Activated CD8-positive, alpha-beta memory T cell treated with anti-CD3 and anti-CD28 coated beads for 4 hours (primary cell): Measurements from ENCODE around the gene CEP192.

ENCODE experiments used
- DNase-seq, 2 donors: peaks; one replicate each; pipeline ENCODE4 v3.0.0-alpha.2; 2020; ENCODE audit warnings: low read depth in 2 of 2

CEP192 gene

DNA sequence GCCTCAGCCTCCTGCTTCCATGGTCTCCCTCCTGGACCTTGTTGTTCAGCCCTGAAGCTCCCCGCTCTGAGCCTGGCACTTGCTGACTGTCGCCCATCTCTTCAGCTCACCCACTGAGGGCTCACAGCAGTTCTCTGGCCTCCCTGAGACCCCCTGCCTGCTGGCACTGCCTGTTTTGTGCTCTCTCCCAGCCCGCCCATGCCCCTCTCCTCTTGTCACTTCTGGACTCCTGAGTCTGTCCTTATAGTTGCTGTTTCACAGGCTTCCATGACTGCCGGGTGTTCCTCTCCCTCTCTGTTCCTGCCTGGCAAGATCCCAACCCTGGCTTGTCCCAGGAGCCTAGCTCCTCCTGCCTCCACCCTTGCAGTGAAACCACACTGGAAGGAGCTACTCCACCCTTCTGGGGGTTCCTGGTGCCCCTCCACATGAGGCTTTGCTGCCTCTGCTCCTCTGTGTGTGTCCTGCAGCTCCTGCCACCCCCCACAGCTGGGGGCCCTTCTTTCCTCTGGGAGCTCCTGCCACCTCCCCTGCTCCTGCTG, 110.6 kb downstream of the CEP192 start:
- DNase-seq = no peak

DNA sequence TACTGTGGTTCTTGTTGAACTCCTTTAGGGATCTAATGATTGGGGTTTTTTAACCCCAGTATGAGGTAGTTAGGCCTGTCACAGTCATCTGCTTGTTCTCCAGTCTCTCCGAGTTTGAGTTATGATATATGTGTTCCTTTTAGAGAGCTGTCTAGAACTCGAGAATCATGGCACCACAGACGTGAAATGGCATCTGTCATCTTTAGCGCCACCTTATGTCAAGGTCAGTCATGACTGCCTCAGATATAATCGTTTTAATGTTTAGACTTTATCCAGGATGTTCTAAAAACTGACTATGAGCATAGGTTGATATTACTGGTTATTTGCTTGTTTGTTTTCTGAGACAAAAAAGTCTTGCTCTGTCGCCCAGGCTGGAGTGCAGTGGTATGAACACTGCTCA, 112.2 kb downstream of the CEP192 start:
- DNase-seq = no peak

DNA sequence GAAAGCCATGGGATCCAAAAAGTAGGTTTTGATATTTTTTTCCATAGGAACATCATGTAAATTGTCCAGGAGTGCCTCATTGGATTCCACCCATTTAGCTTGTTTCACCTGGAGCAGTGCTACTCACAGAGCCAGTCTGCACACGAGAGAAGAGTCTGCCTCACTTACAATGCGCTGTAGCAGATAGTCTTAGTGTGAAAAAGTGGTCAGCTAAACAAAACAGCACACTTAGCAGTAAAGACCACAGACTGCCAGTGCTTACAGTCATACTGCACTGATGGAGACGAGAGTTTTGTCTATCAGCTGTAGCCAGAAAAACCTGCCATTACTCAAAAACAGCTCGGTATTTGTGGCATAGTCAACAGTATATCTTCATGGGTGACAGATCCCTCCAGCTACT, 113.9 kb downstream of the CEP192 start:
- no peak for DNase-seq

DNA sequence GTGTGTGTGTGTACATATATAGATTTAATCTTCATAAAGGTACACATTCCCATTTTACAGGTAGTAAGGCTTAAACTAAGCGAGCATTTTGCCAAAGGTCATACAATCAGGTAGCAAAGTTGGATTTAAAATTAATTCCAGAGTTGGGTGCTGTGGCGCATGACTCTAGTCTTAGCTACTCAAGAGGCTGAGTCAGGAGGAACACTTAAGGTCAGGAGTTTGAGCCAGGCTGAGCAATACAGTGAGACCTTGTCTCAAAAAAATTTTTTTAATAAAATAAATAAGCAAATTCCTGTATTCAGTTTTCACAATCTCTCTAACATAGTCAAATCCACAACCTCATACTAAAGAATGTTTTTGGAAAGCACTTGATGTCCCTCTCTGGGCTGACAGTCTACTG, 115.9 kb downstream of the CEP192 start:
- no peak for DNase-seq

DNA sequence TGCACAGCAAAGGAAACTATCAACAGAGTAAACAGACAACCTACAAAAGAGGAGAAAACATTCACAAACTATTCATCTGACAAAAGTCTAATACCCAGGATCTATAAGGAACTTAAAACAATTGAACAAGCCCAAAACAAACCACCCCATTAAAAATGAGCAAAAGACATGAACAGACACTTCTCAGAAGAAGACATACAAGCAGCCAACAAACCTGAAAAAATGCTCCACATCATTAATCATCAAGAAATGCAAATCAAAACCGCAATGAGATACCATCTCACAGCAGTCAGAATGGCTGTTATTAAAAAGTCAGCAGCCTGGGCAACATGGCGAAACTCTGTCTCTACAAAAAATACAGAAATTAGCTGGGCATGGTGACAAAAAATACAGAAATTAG, 117.2 kb downstream of the CEP192 start:
- DNase-seq = no peak

DNA sequence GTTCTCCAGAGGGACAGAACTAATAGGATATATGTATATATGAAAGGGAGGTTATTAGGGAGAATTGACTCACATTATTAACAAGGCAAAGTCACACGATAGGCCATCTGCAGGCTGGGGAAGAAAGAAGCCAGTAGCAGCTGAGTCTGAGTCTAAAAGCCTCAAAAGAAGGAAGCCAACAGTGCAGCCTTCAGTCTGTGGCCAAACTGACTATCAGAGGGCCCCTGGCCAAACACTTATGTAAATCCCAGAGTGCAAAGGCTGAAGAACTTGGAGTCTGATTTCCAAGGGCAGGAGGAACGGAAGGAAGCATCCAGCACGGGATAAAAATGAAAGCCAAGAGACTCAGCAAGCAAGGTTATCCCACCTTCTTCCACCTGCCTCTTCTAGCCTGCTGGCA, 119.4 kb downstream of the CEP192 start:
- no peak for DNase-seq

DNA sequence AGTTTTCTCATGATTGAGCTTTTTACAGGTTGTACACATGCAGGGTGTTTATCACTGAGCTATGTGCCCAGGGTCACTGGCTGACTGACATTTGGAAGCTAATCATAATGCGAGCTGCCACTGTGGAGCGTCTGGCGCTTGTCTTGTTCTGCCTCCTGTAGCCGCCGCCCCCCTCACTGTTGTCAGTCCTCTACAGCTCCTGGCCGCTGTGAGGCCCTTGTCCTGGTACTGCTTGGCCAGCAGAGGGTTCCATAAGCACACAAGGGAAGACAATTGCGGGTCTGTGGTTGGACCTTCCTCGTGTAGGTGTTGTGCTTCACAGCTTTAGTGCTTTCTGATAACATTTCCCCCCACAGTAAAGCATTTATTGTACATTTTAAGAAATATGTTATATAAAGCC, 121.8 kb downstream of the CEP192 start:
- DNase-seq = no peak

DNA sequence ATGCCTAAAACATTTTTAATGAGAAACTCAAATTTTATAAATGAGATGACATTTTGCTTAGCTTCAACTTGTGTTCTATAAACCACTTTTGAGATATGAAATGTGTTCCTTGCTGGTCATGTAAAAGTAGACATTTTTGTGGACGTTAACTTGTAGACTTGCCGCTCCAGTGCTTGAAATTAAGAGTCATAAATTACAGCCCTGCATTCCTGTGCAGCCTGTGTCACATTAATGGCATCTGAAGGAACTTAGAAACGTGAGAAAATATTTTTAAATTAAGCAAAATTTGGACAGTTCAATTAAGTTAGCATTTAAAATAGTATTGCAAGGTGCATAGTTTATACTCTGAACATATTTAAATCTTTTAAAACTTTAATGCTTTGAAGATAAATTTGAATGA, 129.1 kb downstream of the CEP192 start:
- no peak for DNase-seq

DNA sequence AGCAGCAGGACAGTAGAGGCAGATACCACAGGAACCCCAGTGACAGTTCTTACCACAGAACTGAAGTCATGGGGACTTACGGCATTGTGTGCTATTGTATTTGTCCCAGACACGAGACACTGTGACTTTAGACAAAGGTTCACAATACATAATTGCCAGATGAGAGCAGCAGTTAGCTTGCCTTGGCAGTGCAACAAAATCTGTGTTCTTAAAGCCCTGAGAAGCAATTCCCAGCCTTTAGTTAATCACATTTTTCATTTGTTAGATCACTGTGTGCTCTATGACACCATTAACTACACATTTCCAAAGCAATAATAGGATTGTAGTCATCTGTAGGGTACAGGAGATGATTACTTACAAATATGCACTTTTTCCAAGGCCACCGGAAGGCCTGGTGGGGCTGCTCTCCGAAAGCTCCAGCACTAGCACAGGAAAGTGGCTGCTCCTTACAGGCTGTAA, 129.8 kb downstream of the CEP192 start:
- no peak for DNase-seq

DNA sequence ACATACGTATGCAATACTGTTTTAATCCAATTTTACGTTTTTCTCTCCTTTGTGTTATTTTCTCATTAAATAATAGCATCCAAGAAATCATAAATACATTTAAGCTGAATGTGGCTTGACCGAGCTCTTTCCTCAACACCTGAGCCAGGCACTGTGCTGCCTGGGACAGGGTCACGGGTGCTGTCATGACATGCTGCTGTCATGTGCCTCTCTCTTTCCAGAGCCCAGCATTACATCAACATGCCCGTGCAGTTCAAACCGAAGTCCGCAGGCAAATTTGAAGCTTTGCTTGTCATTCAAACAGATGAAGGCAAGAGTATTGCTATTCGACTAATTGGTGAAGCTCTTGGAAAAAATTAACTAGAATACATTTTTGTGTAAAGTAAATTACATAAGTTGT, 133.2 kb downstream of the CEP192 start:
- DNase-seq = no peak

DNA sequence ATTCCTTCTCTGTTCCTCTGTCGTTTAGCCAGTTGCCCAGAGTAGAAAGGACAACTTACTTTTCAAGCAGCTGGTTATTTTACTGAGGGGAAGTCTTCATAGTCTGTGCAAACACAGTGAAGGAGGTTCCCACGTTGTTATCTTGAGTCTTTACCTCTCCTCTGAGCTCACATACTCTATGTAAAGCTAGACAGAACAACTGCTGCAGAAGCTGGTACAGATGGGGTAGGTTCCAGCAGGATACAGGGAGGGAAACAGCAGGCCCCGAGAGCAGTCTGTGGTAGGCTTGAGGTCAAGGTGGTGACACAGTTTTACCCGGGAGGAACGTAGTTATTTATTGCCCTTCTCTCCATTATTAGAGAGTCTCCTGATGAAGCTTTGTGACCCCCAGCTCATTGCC, 134.0 kb downstream of the CEP192 start:
- no peak for DNase-seq

DNA sequence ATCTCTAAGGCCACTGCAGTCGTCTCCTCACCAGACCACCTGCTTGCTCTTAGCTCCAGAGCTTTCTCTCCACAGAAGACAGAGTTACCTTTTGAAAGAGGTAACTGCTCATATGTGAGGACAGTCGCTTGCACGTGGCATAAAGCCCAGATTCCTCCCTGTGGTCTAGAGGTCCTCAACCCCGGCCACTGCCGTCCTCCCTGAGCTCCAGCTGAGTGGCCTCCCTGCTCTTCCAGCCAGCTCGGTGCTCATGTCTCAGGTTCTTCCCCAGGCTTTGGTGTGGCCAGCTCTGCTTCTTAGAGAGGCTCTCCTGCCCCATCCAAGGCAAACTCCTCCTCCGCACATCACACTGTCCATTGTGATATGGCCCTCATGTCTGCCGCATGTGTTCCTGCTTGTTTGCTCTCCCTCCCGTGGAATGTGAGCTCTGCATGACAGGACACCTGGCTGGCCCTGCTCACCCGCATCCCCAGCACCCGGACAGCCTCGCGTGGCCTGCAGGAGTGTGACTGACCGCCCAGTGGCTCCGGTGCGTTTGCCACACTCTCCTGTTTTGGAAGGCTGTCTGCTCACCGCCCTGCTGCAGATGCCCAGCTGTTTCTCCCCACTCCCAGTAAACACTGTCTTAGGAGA, 135.9 kb downstream of the CEP192 start:
- DNase-seq = no peak

DNA sequence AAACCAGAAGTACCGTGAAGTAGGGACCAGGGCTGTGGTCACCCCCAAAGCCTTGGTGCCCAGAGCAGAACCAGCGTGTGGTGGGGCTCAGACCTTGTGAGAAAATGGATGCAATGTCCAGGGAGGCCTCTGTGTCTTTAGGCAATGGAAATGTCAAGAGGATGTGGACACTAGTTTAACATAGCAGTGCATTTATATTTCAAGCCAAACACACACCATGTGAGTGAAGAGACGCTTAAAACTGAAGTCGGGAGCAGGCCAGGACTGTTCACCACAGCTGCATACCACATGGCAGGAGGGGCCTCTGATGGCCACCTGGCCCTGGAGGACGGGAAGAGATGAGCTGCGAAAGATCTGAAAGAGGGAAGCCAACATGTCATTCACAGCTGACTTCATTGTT, 140.1 kb downstream of the CEP192 start:
- DNase-seq = no peak

DNA sequence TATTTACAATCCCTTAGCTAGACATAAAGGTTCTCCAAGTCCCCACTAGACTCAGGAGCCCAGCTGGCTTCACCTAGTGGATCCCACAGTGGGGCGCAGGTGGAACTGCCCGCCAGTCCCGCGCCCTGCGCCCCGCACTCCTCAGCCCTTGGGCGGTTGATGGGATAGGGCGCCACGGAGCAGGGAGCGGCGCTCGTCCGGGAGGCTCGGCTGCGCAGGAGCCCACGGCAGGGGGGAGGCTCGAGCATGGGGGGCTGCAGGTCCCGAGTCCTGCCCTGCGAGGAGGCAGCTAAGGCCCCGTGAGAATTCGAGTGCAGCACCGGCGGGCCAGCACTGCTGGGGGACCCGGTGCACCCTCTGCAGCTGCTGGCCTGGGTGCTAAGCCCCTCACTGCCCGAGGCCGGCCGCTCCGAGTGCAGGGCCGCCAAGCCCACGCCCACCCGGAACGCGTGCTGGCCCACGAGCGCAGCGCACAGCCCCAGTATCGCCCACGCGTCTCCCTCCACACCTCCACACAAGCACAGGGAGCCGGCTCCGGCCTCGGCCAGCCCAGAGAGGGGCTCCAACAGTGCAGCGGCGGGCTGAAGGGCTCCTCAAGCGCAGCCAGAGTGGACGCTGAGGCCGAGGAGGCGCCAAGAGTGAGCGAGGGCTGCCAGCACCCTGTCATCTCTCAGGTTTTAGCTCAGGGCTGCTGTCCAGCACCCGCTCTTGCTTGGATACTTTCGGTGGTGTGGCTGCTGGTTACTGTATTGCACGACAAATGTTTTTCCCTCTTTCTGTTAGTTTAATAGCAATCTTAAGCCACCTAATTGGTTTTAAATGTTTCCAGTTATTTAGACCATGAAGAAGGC, 143.6 kb downstream of the CEP192 start:
- no peak for DNase-seq

DNA sequence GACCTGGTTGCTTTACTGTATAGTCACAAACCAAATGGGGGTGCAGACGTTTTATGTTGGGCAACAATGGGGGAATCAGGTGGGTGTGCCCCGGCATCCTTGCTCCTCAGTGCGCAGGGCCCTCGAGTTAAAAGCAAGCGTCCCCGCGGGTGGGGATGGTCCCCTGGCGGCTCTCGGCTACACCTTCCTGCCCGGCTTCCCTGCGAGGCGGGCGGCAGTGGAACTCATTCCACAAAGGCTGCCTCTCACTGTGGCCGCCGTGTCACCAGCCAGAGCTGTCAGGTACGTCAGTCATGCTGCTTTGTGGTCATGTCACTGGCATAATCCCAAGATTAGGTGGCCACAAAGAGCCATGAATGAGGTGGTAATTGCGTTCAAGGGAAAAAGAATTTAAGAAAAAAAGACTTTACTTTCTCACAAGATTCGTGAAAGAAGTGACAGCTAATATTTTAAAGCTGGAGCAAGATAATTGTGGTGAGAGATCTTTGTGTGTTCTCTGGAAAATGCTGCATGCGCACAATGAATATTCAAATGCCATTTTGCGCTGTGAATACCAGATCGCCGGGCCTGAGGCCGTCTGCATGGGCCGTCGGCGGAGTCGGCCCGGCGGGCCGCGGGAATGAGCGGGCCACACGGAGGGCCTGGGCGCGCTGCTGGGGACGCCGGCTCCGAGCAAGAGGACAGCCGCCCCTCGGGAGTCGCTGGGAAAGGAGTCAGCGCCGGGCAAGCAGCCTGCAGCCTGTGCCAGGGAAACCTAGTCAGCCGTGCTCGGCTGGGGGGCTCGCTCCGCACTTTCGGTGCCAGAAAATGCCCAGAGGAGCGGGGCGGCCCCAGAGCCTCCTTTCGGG, 145.1 kb downstream of the CEP192 start:
- no peak for DNase-seq

DNA sequence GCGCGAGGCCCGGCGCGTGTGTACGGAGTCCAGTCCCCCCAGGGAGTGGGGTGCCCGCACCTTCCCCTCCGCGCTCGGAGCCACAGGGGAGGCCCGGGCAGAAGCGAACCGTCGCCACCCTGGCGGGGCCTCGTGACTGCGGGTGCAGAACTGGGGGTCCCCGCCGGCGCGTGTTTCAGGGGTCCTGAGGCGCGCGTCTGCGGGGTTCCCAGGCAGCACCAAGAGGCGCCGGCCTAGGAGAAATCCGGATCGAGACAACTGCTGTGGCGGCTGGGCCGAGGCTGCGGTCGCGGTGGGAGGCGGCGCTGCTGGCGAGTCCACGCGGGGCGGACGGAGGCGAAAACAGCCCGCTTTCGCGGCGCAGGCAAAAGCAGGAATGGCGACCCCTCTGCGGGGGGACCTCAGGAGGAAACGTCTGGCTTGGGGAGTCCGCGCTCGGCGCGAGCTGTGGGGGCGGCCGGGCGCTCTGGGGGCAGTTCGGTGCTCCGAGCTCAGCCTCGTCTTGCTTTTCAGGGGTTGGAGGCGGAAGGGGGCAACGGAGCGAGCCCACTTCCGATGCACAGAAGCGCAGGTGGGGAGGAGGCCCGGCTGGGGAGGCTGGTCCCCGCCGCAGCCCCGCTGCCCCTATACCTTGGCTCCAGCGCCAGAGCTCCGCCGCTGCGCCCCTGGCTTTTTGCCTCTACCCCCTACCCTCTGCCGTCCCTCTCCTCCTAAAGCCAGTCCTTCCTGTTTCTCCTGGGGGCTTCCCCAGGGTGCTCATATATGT, 145.9 kb downstream of the CEP192 start:
- DNase-seq = no peak

DNA sequence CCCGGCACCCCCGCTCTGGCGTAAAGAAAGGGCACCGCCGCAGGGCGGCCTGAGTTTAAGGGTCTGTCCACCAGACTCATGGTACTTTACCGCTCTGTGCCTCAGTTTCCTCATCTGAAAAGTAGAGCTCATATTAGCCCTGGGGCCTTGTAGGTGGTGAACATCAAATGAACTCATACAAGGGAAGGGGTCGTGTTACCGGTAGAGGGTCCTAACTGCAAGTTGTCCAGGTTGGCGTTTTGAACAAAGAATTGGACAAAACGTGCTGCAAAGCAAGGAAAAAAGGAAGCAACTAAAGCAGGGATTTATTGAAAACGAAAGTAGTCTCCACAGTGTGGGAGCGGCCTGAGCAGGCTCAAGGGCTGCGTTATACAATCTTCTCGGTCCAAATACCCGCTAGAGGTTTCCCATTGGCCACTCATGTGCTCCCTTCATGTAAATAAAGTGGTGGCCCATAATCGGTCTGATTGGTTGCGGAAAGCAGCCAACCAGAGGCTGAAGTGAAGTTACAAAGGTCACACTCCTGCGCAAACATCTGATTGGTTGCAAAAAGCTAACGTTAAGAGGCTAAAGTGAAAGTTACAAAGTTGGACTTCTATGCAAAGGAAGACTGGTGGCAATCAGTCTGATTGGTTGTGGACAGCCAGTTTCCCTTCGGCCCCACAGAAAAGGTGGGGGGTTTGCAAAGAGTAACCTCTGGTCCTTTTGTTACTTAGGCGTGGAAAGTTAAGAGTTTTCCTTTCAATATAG, 146.7 kb downstream of the CEP192 start:
- peak in 1 of 2 donors; percentile 41 for DNase-seq

DNA sequence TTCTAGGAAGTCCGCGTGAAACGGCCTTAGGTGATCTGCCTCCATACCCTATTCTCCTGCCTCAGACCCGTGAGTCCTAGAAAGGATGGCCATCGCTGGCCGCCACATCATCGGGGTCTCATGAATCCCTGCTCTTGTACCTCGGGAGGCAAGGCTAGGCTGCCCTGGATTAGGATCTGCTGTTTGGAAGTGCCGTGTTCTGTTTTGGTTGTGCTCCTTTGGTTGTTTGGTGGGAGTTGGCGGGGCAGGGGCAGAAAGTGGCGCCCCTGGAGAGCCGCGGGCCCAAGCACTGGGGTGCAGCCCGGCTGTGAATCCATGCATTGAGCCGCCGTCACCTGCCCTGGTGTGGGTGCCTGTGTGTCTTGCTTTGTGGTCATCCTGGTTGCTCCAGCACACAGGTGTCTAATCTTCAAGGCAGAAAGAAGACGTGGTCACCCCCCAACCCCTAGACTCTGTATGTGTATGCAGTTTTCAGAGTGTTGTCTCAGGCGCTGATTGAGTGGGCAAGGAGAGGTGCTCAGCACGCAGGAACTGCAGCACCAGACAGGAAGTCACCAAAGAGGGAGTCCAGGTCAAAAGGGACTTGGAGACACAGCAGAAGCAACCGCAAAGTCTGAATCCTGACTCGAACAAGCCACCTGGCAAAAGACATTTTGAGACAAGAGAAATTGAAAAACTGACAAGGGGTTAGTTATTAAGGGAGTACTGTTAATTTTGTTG, 147.4 kb downstream of the CEP192 start:
- no peak for DNase-seq

DNA sequence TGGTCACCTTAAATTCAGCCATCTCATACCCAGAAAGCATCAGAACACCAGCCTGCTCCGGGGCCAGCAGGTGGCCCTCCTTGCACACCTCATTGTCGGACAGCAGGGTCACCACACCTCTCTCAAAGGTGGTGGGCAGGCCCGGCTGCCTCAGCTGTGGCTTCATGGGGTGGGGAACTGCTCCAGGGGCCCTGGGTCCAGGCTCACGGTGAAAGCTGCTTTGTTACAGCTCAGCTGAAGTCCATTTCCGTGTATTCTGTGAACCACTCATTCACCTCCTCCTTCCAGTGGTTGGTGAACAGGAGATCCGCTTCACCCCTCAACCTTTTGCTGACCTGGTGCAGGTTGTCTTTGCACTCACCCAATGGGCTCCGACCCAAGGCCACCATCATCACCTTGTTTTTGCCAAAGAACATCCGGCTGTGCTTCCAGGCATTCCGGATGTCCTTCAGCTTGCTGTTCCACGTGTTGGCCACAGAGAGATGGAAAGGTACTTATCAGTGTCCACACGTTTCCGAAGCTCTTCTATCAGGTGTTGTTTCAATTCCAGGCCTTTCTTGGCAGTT, 148.8 kb downstream of the CEP192 start:
- DNase-seq = no peak

DNA sequence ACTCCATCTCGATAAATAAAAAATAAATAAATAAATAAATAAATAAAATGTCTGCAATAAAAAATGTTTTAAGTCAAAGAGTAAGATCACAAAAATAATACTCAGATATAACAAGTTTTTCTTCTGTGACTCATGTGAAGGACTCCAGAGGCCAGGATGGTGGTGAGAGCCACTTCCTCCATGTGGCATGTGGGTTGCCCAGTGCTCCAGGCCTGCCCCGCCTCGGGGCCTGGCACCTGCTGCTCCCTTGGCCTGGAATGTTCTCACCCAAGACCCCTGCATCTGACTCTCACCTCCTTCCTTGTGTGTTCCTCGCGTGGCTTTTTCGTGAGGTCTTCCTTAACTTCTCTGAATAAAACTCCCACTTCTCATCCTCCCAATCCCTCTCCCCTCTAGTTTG, 150.0 kb downstream of the CEP192 start:
- no peak for DNase-seq
